Fibroblast of mammary gland (primary cell): Measurements from ENCODE around the gene LBH.

Source experiments
- DNase-seq: peaks from one replicate; pipeline ENCODE4 v3.0.0-alpha.2; 2010; ENCODE audit warnings: low read depth
- H3K4me3 ChIP-seq: 2 replicates; pipeline ENCODE4 v1.5.1; 2011; ENCODE audit warnings: low read depth, mild to moderate bottlenecking, low read length, moderate library complexity; ENCODE audit not compliant: control insufficient read depth
- CTCF ChIP-seq: conservative IDR thresholded peaks from 2 replicates; pipeline ENCODE4 v1.5.1; 2011; ENCODE audit warnings: low read depth, low read length, inconsistent platforms; ENCODE audit not compliant: control insufficient read depth, insufficient read depth

Gene LBH

GRCh38 chr2:30261695-30262211, 30.4 kb downstream of the LBH start:
- DNase-seq: no peak
- no peak for TF ChIP-seq CTCF
- no peak overlapping the region for H3K4me3 ChIP-seq

- no peak overlapping the region for H3K4me3 ChIP-seq
- TF ChIP-seq CTCF: no peak
- no peak for DNase-seq
Observed at GRCh38 chr2:30262716-30263309, 31.5 kb downstream of the LBH start.

- no peak for DNase-seq
- no peak overlapping the region for H3K4me3 ChIP-seq
- no peak for TF ChIP-seq CTCF
Observed at GRCh38 chr2:30264274-30264673, 32.9 kb downstream of the LBH start.

- peak; percentile 56 for DNase-seq
- no peak for TF ChIP-seq CTCF
- no peak overlapping the region for H3K4me3 ChIP-seq
Observed at GRCh38 chr2:30265052-30266015, 34.0 kb downstream of the LBH start.

- TF ChIP-seq CTCF: no peak
- no peak for DNase-seq
- H3K4me3 ChIP-seq: no peak overlapping the region
Observed at GRCh38 chr2:30266051-30266621, 34.8 kb downstream of the LBH start.

- no peak overlapping the region for H3K4me3 ChIP-seq
- DNase-seq: no peak
- TF ChIP-seq CTCF: no peak
Observed at GRCh38 chr2:30266705-30267104, 35.4 kb downstream of the LBH start.
